Measurements from ENCODE around the gene TUT7.
A peak's percentile ranks its signal among the peaks of the same experiment; 100 is the strongest.
"Not testable (repeated sequence)": the region's sequence is repeated elsewhere in the genome, so short reads cannot be mapped to it uniquely, and the experiment has no call there.

Gene TUT7

GRCh38 chr9:86354011-86354817 lies at the start of gene TUT7:
TSS of gene TUT7 (minus strand) at chr9:86354410. CDS start at chr9:86353199, 1,211 bp downstream.
- DNase-seq = peak; percentile 94

GRCh38 chr9:86402591-86402990 lies 48.4 kb upstream of the TUT7 start:
- DNase-seq = no peak

GRCh38 chr9:86396412-86396811 lies 42.2 kb upstream of the TUT7 start:
- no peak for DNase-seq

GRCh38 chr9:86390184-86390583 lies 36.0 kb upstream of the TUT7 start:
- not testable (repeated sequence) for DNase-seq

GRCh38 chr9:86389628-86390027 lies 35.4 kb upstream of the TUT7 start:
- DNase-seq = no peak

GRCh38 chr9:86387376-86387775 lies 33.2 kb upstream of the TUT7 start:
- DNase-seq = no peak

GRCh38 chr9:86383000-86383399 lies 28.8 kb upstream of the TUT7 start:
- not testable (repeated sequence) for DNase-seq

- no peak for DNase-seq
These were observed 21.8 kb upstream of the TUT7 start for GRCh38 chr9:86376016-86376415.

- no peak for DNase-seq
These were observed 15.6 kb upstream of the TUT7 start for GRCh38 chr9:86369810-86370209.

GRCh38 chr9:86368871-86369521 lies 14.8 kb upstream of the TUT7 start:
- no peak for DNase-seq

- no peak for DNase-seq
These were observed 7.0 kb upstream of the TUT7 start for GRCh38 chr9:86361176-86361575.

- no peak for DNase-seq
These were observed 5.1 kb upstream of the TUT7 start for GRCh38 chr9:86359151-86359879.

- DNase-seq = no peak
These were observed 3.0 kb upstream of the TUT7 start for GRCh38 chr9:86356871-86357866.

GRCh38 chr9:86355814-86356213 lies 1.6 kb upstream of the TUT7 start:
- no peak for DNase-seq

GRCh38 chr9:86354818-86355309 lies 654 bp upstream of the TUT7 start:
- DNase-seq = no peak

GRCh38 chr9:86353655-86354010 lies 577 bp downstream of the TUT7 start:
- no peak for DNase-seq

- DNase-seq = no peak
These were observed 1.7 kb downstream of the TUT7 start for GRCh38 chr9:86352440-86353077.

- no peak for DNase-seq
These were observed 2.3 kb downstream of the TUT7 start for GRCh38 chr9:86351880-86352279.

GRCh38 chr9:86350006-86350760 lies 4.0 kb downstream of the TUT7 start:
- no peak for DNase-seq

GRCh38 chr9:86349271-86349670 lies 4.9 kb downstream of the TUT7 start:
- no peak for DNase-seq

- no peak for DNase-seq
These were observed 6.2 kb downstream of the TUT7 start for GRCh38 chr9:86347991-86348390.

All from activated effector memory CD4-positive, alpha-beta T cell treated with Interleukin-2 at 50 U/mL for 16 hours (primary cell).